Activated CD8-positive, alpha-beta memory T cell treated with anti-CD3 and anti-CD28 coated beads, Interleukin-2, amount 50 U/mL, for 1 hour (primary cell): Measurements from ENCODE around the gene RAB11B.
"Not testable (repeated sequence)": the region's sequence is repeated elsewhere in the genome, so short reads cannot be mapped to it uniquely, and the experiment has no call there.

Experiments
- DNase-seq: peaks from one replicate; pipeline ENCODE4 v3.0.0-alpha.2; 2020; ENCODE audit errors: extremely low read depth

Gene RAB11B

DNA sequence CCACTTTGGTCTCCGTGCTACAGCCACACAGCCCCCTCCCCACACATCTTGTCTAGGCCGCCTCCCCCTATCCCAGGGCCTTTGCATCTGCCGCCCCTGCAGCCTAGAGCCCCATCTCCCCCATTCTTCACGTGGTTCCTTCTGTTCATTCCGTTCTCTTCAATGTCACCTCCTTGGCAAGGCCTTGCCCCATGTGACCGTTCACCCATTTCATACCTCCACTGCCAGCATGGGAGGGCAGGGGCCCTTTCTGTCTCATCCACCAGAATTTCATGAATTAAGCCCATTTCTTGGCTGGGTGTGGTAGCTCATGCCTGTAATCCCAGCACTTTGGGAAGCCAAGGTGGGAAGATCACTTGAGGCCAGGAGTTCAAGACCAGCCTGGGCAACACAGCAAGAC, 38.9 kb downstream of the RAB11B start:
- no peak for DNase-seq

- DNase-seq = no peak
Observed at GRCh38 chr19:8429826-8430225, 39.7 kb downstream of the RAB11B start.

- no peak for DNase-seq
Observed at GRCh38 chr19:8430650-8431049, 40.5 kb downstream of the RAB11B start.

DNA sequence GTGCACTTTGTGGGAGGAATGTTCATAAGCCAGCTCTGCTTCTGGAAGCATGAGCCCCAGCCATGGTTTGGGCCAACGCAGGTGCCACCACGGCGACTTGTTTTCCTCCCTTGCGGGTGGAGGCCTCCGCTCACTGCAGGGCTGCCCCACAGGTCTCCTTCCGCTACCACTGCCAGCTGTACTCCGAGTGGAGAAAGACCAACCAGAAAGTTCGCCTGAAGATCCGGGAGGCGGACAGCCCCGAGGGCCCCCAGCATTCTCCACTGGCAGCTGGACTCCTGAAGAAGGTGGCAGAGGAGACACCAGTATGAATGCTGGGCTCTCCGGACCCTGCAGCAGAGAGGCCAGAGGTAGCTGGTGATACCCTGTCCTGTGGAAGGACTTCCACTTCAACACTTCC, 48.1 kb downstream of the RAB11B start:
- no peak for DNase-seq

DNA sequence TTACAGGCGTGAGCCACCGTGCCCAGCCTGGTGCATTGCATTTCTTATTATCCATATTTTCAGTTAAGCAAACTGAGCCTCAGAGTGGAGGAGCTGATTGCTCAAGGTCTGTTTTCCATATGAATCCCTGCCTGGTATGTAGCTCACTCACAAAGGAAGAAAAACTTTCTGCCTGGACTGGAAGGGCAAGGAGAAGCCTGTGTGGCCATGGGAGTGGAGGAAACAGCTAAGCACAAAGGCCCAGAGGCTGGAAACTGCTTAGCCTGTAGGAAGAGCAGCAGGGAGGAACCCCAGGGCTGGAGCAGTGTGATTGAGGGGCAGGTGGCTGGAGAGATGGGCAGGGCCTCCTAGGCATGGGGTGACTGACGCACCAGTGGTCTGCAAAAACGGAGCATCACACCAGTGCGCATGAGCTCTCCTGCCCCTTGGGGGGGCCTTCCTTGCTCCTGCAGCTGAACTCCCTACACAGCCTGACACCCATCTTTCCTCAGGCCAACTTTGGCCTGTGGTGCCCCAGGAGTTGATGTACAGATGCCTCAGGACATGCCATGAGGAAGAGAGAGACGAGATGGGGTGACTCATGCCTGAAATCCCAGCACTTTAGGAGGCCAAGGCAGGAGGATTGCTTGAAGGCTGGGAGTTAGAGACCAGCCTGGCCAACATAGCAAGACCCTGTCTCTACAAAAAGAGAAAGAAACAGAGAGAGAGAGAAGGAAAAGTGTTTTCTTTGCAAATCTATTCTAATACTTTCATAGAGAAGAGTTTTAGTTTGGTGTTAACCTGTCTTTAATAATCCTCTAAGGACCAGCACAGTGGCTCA, 51.8 kb downstream of the RAB11B start:
- DNase-seq = no peak

DNA sequence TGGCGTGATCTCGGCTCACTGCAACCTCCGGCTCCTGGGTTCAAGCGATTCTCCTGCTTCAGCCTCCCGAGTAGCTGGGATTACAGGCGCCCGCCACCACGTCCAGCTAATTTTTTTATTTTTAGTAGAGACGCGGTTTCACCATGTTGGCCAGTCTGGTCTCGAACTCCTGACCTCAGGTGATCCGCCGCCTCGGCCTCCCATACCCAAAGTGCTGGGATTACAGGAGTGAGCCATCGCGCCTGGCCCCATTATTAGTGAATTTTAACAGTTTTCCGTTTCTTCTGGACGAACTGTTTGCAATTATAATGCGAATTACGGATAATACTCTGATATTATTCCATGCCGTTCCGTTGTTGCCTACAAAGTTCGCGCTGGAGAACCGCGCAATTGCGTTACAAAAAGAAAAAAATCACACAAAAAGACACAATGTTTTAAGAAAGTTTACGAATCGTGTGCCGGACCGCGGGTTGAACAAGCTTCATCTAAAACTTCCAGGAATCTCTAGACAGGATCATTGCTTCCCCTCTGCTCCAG, 54.0 kb downstream of the RAB11B start:
- DNase-seq = not testable (repeated sequence)

DNA sequence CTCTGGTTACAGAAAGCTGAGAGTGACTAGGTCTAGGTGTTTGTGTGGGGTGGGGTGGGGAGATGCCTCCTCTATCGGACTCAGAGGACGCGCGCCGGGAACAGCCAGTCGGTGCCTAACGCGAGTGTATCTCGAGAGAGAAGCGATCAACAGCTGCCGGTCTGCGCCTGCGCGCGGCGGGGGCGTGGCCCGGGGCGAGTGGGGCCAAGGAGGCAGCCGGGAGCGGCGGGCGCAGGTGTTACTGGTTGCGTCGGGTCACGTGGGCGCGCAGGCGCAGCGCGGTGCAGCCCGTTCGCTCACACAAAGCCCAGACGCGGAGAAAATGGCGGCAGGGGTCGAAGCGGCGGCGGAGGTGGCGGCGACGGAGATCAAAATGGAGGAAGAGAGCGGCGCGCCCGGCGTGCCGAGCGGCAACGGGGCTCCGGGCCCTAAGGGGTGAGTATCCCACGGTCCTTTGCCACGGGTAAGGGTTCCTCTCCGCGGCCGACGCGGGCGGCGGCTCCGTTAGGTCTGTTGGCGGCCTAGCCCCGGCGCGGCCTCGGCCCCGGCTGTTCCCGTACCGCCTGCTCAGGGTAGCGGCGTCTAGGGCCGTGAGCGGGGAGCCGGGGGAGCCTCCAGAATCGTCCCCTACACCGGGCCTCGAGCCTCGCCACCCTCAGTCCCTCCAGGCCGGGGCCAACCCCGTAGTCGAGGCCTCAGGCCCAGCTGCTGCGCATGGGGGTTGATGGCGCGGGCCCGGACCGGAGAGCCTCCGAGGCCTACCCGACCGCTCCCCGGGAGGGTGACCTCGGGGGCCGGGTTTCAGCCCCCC, 54.7 kb downstream of the RAB11B start, which contains the start of gene HNRNPM:
HNRNPM (plus strand) TSS at position 299 of the 811 bp plus-strand sequence; CDS start at position 323, 24 bp downstream.
- peak; percentile 98 for DNase-seq

- DNase-seq = no peak
Observed at GRCh38 chr19:8445488-8446001, 55.4 kb downstream of the RAB11B start.

DNA sequence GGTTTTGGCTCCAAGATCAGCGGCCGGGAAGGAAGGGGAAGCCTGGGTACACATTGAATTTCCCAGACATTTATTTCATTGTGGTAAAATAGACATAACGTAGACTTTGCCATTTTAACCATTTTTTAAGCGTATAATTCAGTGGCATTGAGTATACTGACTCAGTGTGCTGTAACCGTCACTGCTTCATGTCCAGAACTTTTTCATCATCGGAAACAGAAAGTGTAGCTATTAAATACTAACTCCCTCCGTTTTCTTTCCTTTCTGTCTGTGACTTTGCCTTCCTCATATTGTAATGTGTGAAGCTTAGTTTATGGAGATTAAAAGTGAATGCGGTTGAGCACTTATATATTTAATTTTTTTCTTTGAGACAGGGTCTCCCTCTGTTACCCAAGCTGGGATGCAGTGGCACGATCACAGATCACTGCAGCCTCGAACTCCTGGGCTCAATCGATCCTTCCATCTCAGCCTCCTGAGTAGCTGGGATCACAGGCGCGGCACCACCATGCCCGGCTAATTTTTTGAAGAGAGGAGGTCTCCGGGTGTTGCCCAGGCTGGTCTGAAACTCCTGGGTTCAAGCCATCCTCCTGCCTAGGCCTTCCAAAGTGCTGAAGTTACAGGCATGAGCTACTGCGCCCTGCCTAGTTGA, 56.0 kb downstream of the RAB11B start:
- no peak for DNase-seq

GRCh38 chr19:8449830-8450229, 59.7 kb downstream of the RAB11B start:
- DNase-seq = no peak

DNA sequence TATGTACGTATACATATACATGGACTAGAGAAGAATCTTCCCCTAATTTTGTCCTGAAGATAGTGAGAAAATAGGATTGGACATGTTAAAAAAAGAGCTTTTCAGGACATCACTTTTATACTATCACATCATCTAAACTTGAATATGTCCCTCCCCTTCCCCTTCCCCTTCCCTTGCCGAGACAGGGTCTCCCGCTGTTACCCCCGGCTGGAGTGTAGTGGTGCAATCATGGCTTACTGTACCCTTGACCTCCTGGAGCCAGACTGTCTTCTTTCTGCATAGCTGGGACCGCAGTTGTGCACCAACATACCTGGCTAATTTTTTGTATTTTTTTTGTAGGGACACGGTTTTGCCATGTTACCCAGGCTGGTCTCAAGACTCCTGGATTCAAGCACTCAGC, 61.2 kb downstream of the RAB11B start:
- DNase-seq = no peak

DNA sequence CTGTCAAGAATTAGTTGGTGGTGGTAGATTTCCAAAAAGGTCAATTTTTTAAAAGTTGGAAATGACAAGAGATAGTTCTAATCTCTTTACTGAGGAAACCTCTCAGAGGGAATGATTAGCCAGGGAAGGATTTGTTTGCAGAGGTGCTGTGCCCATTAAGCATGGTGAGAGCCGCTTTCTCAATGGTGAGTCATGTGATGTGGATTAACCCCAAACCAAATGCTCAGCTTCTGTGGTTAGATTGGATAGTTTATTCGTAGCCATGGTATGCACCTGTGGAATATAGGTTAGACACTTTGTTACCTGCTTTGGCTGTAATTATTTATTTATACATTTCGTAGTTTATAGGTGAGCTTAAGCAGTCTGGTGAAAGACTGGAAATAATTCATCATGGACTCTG, 61.7 kb downstream of the RAB11B start:
- no peak for DNase-seq

DNA sequence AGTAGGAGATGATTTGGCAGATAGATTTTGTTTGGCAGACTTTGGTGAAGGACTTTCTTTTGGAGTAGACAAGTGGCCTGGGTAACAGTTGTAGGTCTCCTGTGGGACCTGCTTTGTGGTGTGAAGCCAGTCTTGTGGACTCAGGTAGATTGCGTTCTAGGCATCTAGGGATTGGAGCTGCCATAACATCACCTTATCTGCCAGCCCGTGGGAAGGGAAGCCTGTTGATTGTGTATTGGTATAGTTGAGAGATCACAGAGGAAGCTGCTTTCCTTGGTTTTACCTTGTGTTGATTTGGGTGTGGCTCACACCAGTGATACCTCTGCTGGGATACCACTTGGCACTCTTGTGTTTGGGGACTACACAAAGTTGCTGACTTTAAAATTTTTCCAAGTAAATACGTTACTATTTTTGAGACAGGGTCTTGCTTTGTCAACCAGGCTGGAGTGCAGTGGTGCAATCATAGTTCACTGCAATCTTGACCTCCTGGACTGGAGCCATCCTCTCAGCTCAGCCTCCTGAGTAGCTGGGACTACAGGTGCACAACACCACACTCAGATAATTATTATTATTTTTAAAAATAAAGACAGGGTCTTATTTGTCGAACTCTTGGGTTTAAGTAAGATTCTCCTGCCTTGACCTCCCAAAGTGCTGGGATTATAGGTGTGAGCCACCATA, 62.4 kb downstream of the RAB11B start:
- no peak for DNase-seq

DNA sequence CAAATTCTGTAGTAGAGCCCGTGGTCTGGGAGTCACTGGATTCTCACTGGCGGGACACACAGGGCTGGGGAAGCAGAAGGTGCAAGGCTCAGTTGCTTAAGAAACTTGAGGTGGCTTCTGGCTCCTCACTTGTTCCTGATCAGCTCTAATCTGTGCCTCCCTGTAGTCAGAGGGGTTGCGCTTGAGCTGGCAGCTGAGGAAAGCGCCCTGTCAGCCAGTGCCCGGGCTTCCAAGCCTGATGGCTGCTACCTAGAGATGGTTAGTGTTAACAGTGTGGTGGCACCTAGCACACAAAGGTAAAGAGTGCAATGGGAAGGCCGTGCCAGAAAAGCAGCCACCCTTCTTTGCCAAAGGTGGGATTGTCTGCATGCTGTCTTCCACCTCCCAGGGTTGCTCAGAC, 63.5 kb downstream of the RAB11B start:
- DNase-seq = no peak
